ENCODE data around the gene TRIM63.

TRIM63 gene

DNA sequence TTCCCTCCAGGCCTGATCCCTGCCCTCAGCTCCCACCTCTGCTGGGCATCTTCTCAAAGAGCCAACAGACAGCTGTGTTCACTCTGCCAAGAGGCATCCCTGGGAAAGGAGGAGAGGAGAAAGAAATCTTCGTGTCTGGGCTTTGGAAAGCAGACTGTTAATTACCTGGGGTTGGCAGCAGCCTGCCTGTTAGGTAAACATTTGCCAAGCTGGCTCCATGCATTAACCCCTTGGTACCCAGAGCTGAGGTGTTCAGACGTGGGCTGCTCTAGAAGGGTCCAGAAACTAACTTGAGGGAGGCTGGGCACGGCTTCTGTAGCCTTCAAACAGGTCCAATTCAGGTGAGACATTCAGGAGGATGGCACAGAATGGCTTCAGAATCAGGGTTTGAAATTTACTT is 54.6 kb downstream of the TRIM63 start:
- Histone ChIP-seq H3K9ac (ENCODE audit: low read depth, low read length) (no peak overlapping the region), H3K36me3 (ENCODE audit: control insufficient read depth, insufficient read depth, low read length) (no peaks in the 10 kb centered on the region), H3K27me3 (ENCODE audit: control insufficient read depth, insufficient read depth, low read length) (no peaks in the 10 kb centered on the region), H3K4me1 (ENCODE audit: control insufficient read depth, insufficient read depth, low read length) (peaks cover 8% of the 10 kb centered on the region; the same call in 1 of the 2 replicates), H3K27ac (ENCODE audit: low read depth, low read length) (no peak overlapping the region), H3K4me3 (ENCODE audit: low read depth, low read length) (no peak overlapping the region), H3K9me3 (ENCODE audit: control insufficient read depth, insufficient read depth, low read length) (no peaks in the 10 kb centered on the region)

DNA sequence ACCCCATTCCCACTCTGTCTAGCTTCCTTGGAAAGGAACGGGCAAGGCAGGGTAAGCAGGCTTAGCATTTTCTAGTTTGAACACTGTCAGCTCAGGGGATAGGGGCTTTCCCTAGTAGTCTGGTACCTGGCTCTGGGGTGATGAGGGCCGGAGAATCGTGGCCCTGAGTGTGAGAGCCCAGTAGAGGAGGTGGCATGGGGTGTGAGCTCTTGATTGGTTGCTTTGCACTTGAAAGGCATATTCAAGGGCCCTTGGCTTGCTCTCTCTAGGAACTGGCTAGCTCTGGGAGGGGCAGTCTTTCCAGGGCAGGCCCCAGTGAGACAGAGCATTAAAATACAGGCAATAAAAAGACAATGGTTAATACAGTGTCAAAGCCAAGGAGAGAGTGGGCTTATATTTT is 56.6 kb downstream of the TRIM63 start:
- no peak overlapping the region for H3K4me3 ChIP-seq (ENCODE audit: low read depth, low read length)
- H3K27me3 ChIP-seq (ENCODE audit: control insufficient read depth, insufficient read depth, low read length) = no peaks in the 10 kb centered on the region
- no peak overlapping the region for H3K9ac ChIP-seq (ENCODE audit: low read depth, low read length)
- H3K27ac ChIP-seq (ENCODE audit: low read depth, low read length) = no peak overlapping the region
- H3K36me3 ChIP-seq (ENCODE audit: control insufficient read depth, insufficient read depth, low read length) = no peaks in the 10 kb centered on the region
- no peaks in the 10 kb centered on the region for H3K9me3 ChIP-seq (ENCODE audit: control insufficient read depth, insufficient read depth, low read length)
- H3K4me1 ChIP-seq (ENCODE audit: control insufficient read depth, insufficient read depth, low read length) = peaks cover 8% of the 10 kb centered on the region; the same call in 1 of the 2 replicates

DNA sequence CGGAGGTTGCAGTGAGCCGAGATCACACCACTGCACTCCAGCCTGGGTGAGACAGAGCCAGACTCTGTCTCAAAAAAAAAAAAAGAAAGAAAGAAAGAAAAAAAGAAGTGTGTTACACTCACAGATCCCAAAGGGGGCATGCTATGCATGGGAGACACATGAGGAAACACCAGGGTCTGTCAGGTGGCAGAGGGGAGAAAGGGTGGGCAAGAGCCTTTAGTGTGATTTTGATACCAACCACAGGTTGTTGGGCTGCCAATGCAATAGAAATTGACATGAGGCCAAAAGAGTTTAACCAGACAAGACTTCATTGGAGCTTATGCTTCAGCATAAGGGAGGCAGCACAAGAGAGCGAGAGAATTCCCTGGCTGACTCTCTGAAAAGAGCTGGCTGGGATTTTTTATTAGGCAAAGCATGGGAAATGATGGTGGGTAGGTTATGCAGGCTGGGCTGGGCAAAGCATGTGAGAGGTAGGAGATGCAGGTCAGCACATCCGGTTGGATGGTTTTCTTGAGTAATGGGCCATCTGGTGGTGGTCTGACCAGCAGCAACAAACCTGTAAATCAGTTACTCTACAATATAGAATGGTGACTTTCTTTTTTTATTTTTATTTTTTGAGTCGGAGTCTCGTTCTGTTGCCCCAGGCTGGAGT is 57.5 kb downstream of the TRIM63 start:
- Histone ChIP-seq H3K4me3 (ENCODE audit: low read depth, low read length) (no peak overlapping the region), H3K9me3 (ENCODE audit: control insufficient read depth, insufficient read depth, low read length) (no peaks in the 10 kb centered on the region), H3K27me3 (ENCODE audit: control insufficient read depth, insufficient read depth, low read length) (no peaks in the 10 kb centered on the region), H3K4me1 (ENCODE audit: control insufficient read depth, insufficient read depth, low read length) (peaks cover 8% of the 10 kb centered on the region; the same call in 1 of the 2 replicates), H3K9ac (ENCODE audit: low read depth, low read length) (no peak overlapping the region), H3K36me3 (ENCODE audit: control insufficient read depth, insufficient read depth, low read length) (no peaks in the 10 kb centered on the region), H3K27ac (ENCODE audit: low read depth, low read length) (no peak overlapping the region)

DNA sequence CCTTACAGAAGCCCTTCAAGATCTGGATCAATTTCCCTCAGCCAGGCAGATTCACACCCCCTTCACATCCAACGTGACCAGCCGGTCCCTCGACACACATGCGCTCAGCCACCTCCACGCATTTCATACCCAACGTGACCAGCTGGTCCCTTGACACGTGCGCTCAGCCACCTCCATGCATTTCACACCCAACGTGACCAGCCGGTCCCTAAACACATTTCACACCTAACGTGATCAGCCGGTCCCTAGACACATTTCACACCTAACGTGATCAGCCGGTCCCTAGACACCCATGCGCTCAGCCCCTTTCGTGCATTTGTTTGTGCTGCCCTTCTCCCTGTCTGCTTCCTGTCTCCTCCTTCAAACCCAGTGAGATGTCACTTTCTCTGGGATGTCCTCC is 60.7 kb downstream of the TRIM63 start:
- Histone ChIP-seq H3K36me3 (ENCODE audit: control insufficient read depth, insufficient read depth, low read length) (no peaks in the 10 kb centered on the region), H3K9me3 (ENCODE audit: control insufficient read depth, insufficient read depth, low read length) (no peaks in the 10 kb centered on the region), H3K4me1 (ENCODE audit: control insufficient read depth, insufficient read depth, low read length) (peaks cover 6% of the 10 kb centered on the region; the same call in 1 of the 2 replicates), H3K4me3 (ENCODE audit: low read depth, low read length) (no peak overlapping the region), H3K27ac (ENCODE audit: low read depth, low read length) (no peak overlapping the region), H3K27me3 (ENCODE audit: control insufficient read depth, insufficient read depth, low read length) (no peaks in the 10 kb centered on the region), H3K9ac (ENCODE audit: low read depth, low read length) (no peak overlapping the region)

DNA sequence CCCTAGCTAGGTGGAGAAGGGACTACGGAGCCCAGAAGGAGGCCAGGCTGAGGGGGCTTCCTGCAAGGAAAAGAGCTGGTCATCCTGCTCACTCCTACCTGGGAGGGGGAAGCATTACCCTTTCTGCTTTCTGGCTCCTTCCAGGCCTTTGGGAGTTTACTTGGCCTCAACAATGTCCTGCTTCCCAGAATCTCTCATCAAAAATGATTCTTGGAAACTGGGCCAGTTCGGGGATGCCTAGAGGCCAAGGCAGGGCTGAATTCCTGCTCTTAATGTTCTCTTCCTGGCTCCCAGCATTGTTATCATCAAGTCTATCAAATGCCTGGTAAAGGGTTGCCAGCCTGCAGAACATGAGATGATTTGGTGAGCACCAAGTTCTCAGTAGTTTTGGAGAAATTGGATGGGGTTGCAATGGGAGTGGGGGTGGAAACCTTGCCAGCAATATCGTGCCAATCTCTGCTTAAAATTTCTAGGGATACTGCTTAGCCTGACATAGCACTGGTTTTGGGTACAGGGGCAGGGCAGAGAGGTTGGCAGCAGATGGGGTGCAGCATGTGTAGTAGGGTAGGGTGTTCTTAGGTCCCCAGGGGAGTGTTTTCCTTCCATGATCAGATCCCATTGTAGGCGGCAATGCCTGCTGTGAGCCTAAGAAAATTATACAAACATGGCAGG is 61.9 kb downstream of the TRIM63 start:
- Histone ChIP-seq H3K36me3 (ENCODE audit: control insufficient read depth, insufficient read depth, low read length) (no peaks in the 10 kb centered on the region), H3K27ac (ENCODE audit: low read depth, low read length) (no peak overlapping the region), H3K4me3 (ENCODE audit: low read depth, low read length) (no peak overlapping the region), H3K9ac (ENCODE audit: low read depth, low read length) (no peak overlapping the region), H3K4me1 (ENCODE audit: control insufficient read depth, insufficient read depth, low read length) (peaks cover under 1% of the 10 kb centered on the region; the same call in 1 of the 2 replicates), H3K27me3 (ENCODE audit: control insufficient read depth, insufficient read depth, low read length) (no peaks in the 10 kb centered on the region), H3K9me3 (ENCODE audit: control insufficient read depth, insufficient read depth, low read length) (no peaks in the 10 kb centered on the region)

DNA sequence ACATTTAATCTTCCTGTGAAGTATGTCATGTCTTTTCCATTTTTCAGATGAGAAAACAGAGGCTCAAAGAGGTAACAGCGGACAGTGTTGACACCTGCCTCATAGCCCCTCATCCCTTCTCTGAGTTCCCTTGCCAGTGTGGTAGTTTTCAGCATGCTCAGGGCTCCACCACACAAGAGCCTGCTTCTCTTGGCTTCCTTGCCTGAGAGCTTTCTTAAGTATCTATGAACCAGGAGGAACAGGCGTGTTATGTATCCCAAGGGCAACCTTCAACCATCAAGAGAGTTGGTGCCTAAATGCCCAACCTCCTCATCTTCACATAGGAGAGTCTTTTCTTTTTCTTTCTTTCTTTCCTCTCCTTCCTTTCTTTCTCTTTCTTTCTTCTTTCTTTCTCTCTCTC is 63.7 kb downstream of the TRIM63 start:
- H3K4me1 ChIP-seq (ENCODE audit: control insufficient read depth, insufficient read depth, low read length) = peaks cover 2% of the 10 kb centered on the region
- no peak overlapping the region for H3K4me3 ChIP-seq (ENCODE audit: low read depth, low read length)
- no peaks in the 10 kb centered on the region for H3K36me3 ChIP-seq (ENCODE audit: control insufficient read depth, insufficient read depth, low read length)
- H3K27me3 ChIP-seq (ENCODE audit: control insufficient read depth, insufficient read depth, low read length) = no peaks in the 10 kb centered on the region
- no peak overlapping the region for H3K9ac ChIP-seq (ENCODE audit: low read depth, low read length)
- no peaks in the 10 kb centered on the region for H3K9me3 ChIP-seq (ENCODE audit: control insufficient read depth, insufficient read depth, low read length)
- H3K27ac ChIP-seq (ENCODE audit: low read depth, low read length) = no peak overlapping the region

DNA sequence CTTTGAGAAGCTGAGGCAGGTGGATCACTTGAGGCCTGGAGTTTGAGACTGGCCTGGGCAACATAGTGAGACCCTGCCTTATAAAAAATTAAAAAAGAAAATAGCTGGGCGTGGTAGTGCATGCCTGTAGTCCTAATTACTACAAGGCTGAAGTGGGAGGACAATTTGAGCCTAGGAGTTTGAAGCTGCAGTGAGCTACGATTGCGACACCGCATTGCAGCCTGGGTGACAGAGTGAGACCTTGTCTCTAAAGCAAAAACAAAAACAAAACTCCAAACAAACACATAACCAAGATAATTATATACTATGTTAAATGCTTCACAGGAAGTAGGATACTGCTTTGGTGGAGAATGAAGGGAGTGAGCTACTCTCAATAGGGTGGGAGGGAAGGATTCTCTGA is 64.2 kb downstream of the TRIM63 start:
- Histone ChIP-seq H3K4me1 (ENCODE audit: control insufficient read depth, insufficient read depth, low read length) (peaks cover 7% of the 10 kb centered on the region), H3K36me3 (ENCODE audit: control insufficient read depth, insufficient read depth, low read length) (no peaks in the 10 kb centered on the region), H3K9me3 (ENCODE audit: control insufficient read depth, insufficient read depth, low read length) (no peaks in the 10 kb centered on the region), H3K27ac (ENCODE audit: low read depth, low read length) (no peak overlapping the region), H3K9ac (ENCODE audit: low read depth, low read length) (no peak overlapping the region), H3K4me3 (ENCODE audit: low read depth, low read length) (no peak overlapping the region), H3K27me3 (ENCODE audit: control insufficient read depth, insufficient read depth, low read length) (no peaks in the 10 kb centered on the region)
